HG02852 (cell line): Measurements from ENCODE around the gene SYT1.

ENCODE experiments used
- ATAC-seq: cut with Tn5 transposase; IDR thresholded peaks from one replicate; pipeline ENCODE4 v1.9.1; 2021; ENCODE audit warnings: mild to moderate bottlenecking, moderate library complexity; ENCODE audit not compliant: unreplicated experiment

Gene SYT1

GRCh38 chr12:79329933-79330332 lies 465.4 kb downstream of the SYT1 start:
- no peak for ATAC-seq

GRCh38 chr12:79331870-79332269 lies 467.3 kb downstream of the SYT1 start:
- no peak for ATAC-seq

- no peak for ATAC-seq
Measured at GRCh38 chr12:79333144-79333543, 468.6 kb downstream of the SYT1 start.

- ATAC-seq, result no peak
Measured at GRCh38 chr12:79337662-79338290, 473.2 kb downstream of the SYT1 start.

- peak; percentile 80 for ATAC-seq
Measured at GRCh38 chr12:79344855-79345847, 480.6 kb downstream of the SYT1 start.

- ATAC-seq, result no peak
Measured at GRCh38 chr12:79347866-79348265, 483.3 kb downstream of the SYT1 start.

GRCh38 chr12:79351251-79351650 lies 486.7 kb downstream of the SYT1 start:
- no peak for ATAC-seq

- no peak for ATAC-seq
Measured at GRCh38 chr12:79356216-79356615, 491.6 kb downstream of the SYT1 start.

GRCh38 chr12:79357048-79357447 lies 492.5 kb downstream of the SYT1 start:
- ATAC-seq, result no peak

- ATAC-seq, result no peak
Measured at GRCh38 chr12:79358716-79359300, 494.2 kb downstream of the SYT1 start.

- no peak for ATAC-seq
Measured at GRCh38 chr12:79360286-79360685, 495.7 kb downstream of the SYT1 start.

GRCh38 chr12:79360936-79361335 lies 496.4 kb downstream of the SYT1 start:
- no peak for ATAC-seq

- ATAC-seq, result no peak
Measured at GRCh38 chr12:79364197-79364596, 499.6 kb downstream of the SYT1 start.

- ATAC-seq, result no peak
Measured at GRCh38 chr12:79366374-79366773, 501.8 kb downstream of the SYT1 start.

GRCh38 chr12:79367032-79367589 lies 502.5 kb downstream of the SYT1 start:
- no peak for ATAC-seq

- ATAC-seq, result no peak
Measured at GRCh38 chr12:79370021-79370420, 505.4 kb downstream of the SYT1 start.

- no peak for ATAC-seq
Measured at GRCh38 chr12:79371226-79371625, 506.7 kb downstream of the SYT1 start.

GRCh38 chr12:79373896-79374499 lies 509.4 kb downstream of the SYT1 start:
- ATAC-seq, result peak; percentile 83

- no peak for ATAC-seq
Measured at GRCh38 chr12:79374545-79374944, 510.0 kb downstream of the SYT1 start.

GRCh38 chr12:79375050-79375449 lies 510.5 kb downstream of the SYT1 start:
- no peak for ATAC-seq

- no peak for ATAC-seq
Measured at GRCh38 chr12:79378496-79378895, 513.9 kb downstream of the SYT1 start.
